ENCODE measurements around the gene IL15.

DNA sequence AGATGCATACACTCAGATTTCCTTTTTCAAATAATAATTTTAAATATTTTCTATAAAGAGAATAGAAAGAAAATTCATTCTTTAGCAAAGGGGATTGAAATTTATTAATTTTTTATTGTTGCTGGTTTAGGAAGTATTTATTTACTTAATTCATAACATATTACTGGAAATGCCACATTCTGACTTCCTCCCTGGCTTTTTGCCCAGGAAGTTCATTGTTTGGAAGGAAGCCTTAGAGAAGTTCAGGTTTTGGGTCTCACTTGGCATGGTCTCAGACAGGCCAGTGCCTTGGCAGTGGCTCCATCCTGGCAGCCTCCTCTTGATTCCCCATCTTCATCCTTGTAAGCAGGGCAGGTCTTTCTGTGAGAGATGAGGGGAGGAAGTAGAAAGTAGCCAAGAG is 50.5 kb downstream of the IL15 start:
- TF ChIP-seq, protein P1, sequence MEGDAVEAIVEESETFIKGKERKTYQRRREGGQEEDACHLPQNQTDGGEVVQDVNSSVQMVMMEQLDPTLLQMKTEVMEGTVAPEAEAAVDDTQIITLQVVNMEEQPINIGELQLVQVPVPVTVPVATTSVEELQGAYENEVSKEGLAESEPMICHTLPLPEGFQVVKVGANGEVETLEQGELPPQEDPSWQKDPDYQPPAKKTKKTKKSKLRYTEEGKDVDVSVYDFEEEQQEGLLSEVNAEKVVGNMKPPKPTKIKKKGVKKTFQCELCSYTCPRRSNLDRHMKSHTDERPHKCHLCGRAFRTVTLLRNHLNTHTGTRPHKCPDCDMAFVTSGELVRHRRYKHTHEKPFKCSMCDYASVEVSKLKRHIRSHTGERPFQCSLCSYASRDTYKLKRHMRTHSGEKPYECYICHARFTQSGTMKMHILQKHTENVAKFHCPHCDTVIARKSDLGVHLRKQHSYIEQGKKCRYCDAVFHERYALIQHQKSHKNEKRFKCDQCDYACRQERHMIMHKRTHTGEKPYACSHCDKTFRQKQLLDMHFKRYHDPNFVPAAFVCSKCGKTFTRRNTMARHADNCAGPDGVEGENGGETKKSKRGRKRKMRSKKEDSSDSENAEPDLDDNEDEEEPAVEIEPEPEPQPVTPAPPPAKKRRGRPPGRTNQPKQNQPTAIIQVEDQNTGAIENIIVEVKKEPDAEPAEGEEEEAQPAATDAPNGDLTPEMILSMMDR (conservative IDR thresholded peaks at IDR 0.05 in 1 of 2, IDR thresholded peaks at IDR 0.05 in 1 of 2; ENCODE audit: low read depth in 1 of 2, low read length in 2 of 2), result no peak
- TF ChIP-seq EZH2 (IDR thresholded peaks at IDR 0.05; ENCODE audit: low read length, missing control alignments), result no peak

All from fibroblast of lung (primary cell).